Suppressor macrophage (primary cell): ENCODE measurements around the gene BNIP3.
A peak's percentile ranks its signal among the peaks of the same experiment; 100 is the strongest.
"Not testable (repeated sequence)": the region's sequence is repeated elsewhere in the genome, so short reads cannot be mapped to it uniquely, and the experiment has no call there.

Source experiments
- DNase-seq, 4 experiments: peaks; one replicate each; pipeline ENCODE4 v3.0.0-alpha.2; 2020 to 2022

BNIP3 gene

DNA sequence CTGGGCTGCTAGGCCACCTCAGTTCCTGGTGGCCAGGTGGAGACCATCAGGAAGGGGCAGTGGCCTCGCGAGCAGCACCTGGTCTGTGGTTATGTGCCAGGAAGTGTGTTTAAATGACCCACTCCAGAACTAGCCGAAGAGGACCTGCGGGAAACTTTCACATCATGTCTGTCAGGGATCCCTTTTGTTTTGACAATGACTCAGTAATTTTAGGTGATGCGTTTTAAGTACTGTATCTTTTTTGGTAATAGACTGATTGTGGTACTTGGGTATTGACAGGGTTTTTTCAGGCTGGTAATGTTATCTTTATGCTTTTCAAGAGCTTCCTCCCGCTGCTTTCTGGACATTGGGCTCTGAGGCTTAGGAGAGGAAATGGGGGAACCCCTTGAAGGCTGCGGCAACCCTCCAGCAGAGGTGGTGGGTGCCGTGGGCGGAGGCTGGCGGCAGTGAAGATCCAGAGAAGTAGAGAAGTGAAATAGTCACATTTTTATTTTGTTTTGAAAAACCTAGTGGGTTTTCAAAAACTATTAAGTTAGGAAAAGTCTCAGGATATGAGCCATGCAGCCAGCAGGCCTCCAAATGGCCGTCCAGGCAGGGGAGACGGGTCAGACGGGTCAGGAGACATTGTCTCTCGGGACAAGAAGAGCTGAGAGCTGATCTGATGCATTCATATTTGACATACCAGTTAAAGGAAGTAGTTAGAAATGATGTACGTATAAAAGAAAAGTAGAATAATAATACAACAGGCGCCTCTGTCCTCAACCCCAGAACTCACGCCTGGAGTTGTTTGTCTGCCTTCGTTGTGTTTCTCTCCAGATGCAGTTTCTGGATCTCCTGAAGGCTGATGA is 53.3 kb downstream of the BNIP3 start:
- DNase-seq, result peak; percentile 67 to 86 (median 80)

DNA sequence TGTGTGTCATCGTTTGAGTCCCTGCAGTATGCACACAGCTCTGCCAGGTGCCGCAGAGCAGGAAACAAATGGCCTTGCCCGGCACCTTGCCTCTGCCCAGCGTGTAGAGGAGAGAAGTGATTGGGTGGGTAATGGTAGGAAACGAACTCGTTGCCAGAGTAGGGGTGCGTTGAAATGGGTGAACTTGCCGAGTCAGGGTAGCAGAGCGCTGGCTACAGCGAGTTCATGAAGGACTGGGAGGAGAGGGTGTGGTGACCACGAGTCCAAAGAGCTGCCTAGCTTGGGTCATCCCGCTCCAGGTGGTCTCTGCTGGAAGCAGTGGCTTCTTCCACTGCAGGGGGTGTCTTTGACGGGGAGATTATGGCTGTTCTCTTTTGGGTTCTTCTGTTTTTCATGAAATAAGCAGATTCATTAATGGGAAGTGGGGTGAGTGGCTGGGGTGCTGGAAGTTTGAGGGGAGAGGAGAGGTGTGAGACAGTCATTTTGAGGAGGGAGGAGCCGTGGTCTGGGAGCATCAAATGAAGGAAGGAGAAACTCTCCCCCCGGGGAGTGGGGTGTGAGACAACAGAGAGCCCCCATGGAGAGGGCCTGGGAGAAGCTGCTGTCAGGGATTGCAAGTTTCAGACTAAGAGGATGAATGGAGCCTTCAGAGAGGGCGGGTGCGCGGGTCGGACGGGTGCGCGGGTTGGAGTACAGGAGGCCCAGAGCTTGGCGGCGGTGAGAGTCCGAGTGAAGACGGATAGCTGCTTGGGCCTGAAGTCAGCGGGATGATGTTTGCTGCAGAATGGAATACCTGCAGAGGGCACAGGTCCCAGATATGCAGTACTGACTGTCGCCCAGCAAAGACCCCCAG is 54.8 kb downstream of the BNIP3 start:
- DNase-seq, result no peak

DNA sequence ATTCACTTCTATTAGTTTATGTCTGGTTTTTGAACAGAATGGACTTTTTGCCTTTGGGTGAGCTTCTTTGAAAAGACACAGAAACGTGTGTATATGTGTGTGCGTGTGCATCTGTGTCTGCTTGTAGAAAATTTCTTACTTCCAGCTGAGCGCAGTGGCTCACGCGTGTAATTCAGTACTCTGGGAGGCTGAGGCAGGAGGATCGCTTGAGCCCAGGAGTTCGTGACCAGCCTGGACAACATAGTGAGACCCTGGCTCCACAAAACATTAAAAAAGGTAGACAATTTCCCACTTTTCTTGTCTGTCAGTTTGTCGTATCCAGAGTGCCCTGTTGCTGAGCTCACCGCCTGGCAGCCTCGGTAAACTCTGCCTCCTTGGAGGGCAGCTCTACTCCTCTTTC is 55.5 kb downstream of the BNIP3 start:
- no peak for DNase-seq

DNA sequence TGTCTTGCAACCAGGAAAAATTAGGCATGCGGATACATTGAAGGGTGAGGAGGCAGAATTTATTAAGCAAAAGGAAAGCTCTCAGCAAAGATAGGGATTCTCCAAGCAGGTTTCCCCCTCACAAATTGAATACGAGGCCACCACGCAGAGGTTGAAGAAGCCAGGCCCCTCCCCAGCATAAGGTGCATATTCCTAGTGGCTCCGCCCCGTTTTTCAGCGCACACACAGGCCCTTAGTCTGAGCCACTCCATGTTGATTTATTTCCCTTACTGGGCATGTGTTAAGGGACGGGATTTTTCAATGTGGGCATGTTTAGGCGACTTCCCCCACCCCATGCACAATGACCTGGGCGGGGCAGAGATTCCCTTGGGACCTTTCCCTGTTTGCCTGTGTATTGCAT is 56.0 kb downstream of the BNIP3 start:
- DNase-seq, result no peak

DNA sequence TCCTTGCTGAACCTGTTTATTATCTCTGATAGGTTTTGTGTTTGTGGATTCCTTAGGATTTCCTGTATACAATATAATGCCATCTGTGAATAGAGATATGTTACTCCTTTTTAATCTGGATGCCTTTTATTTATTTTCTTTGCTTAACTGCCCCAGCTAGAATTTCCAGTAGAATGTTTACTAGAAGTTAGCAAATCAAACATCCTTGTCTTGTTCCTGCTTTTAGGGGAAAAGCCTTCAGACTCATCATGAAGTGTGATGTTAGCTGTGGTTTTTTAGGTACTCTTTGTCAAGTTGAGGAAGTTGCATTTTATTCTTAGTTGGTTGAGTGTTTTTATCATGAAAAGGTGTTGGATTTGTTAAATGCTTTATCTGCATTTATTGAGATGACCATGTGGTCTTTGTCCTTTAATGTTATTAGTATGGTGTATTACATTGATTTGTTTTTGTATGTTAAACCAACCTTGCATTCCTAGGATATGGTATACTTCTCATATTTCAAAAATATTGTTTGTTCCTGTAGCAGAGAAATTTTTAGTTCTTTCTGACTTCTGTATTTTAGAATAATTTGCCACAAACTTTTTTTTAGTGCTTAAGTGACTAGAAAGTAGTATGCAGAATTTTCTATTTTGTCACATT is 56.6 kb downstream of the BNIP3 start:
- peak in 3 of 4 experiments; percentile 20 to 54 (median 44) for DNase-seq

DNA sequence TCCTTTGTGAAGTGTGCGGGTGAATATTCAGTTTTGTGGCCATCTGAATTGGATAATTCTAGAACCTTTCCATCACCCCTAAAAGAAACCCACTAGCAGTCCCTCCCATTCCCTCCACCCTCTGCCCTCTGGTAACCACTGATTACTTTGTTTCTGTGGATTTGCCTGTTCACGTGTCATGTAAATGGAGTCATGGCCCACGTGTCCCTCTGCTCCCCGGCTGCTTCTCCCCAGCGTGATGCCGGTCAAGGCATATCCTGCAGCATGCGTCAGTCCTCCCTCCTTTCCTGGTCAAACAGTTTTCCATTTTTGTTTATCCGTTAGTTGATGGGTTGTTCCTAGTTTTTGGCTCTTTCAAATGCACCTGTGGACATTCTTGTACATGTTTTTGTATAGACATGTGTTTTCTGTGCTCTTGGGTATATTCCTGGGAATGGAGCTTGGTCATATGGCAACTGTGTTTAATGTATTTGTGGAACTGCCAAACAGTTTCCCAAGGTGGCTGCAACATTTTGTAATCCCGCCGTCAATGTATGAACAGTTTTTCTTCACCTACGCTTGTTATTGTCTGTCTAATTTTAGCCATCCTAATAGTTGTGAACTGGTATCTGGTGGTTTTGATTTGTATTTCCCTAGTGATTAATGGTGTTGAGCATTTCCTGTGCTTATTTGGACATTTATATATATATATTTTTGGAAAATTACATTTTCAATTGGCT is 58.5 kb downstream of the BNIP3 start:
- DNase-seq, result no peak

DNA sequence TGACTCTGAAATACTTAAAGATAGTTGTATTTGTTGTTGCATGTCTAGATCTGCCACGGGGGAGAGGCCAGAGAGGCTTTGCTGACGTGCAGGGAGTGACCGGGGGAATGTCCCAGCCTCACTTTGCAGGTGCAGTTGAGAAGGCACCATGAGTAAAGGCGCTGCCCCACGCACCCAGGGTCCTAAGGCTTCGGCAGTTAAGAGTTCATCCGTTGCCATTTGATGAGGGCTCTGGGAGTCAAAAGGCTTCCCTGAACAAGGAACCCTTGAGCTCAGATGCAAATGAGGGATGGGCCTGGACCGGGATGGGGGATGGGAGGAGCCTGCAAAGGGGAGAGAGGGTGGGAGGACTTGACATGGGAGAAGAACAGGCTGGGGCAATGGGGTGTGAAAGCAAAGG is 60.5 kb downstream of the BNIP3 start:
- DNase-seq, result no peak

DNA sequence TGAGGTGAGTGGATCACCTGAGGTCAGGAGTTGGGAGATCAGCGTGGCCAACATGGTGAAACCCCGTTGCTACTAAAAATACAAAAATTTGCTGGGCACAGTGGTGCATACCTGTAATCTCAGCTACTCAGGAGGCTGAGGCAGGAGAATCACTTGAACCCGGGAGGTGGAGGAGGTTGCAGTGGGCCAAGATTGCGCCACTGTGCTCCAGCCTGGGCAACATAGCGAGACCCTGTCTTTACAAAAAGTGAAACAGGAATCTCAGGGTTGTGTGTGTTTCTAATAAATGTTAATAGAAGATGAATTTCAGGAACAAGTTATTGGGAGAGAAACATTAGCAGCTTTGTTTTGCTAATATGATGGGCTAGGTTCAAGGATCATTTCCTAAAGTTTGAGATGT is 61.0 kb downstream of the BNIP3 start:
- no peak for DNase-seq

DNA sequence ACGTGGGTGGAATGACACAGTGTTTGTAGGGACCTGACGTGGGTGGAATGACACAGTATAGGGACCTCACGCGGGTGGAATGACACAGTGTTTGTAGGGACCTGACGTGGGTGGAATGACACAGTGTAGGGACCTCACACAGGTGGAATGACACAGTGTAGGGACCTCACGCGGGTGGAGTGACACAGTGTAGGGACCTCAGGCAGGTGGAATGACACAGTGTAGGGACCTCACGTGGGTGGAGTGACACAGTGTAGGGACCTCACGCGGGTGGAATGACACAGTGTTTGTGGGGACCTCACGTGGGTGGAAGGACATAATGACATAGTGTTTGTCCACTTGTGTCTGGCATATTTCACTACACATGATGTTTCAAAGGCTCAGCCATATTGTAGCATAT is 61.6 kb downstream of the BNIP3 start:
- DNase-seq, result peak in 1 of 4 experiments; percentile 25

DNA sequence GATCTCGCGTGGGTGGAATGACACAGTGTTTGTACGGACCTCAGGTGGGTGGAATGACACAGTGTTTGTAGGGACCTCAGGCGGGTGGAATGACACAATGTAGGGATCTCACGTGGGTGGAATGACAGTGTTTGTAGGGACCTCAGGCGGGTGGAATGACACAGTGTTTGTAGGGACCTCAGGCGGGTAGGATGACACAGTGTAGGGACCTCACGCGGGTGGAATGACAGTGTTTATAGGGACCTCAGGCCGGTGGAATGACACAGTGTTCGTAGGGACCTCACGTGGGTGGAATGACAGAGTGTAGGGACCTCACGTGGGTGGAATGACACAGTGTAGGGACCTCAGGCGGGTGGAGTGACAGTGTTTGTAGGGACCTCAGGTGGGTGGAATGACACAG is 62.3 kb downstream of the BNIP3 start:
- DNase-seq, result not testable (repeated sequence)
